HS-5 (cell line): ENCODE data around the gene FAM193A.
"Not testable (repeated sequence)": the region's sequence is repeated elsewhere in the genome, so short reads cannot be mapped to it uniquely, and the experiment has no call there.

Experiments
- DNase-seq: peaks from one replicate; pipeline ENCODE4 v3.0.0-alpha.2; 2012; ENCODE audit warnings: low read depth

Gene FAM193A

DNA sequence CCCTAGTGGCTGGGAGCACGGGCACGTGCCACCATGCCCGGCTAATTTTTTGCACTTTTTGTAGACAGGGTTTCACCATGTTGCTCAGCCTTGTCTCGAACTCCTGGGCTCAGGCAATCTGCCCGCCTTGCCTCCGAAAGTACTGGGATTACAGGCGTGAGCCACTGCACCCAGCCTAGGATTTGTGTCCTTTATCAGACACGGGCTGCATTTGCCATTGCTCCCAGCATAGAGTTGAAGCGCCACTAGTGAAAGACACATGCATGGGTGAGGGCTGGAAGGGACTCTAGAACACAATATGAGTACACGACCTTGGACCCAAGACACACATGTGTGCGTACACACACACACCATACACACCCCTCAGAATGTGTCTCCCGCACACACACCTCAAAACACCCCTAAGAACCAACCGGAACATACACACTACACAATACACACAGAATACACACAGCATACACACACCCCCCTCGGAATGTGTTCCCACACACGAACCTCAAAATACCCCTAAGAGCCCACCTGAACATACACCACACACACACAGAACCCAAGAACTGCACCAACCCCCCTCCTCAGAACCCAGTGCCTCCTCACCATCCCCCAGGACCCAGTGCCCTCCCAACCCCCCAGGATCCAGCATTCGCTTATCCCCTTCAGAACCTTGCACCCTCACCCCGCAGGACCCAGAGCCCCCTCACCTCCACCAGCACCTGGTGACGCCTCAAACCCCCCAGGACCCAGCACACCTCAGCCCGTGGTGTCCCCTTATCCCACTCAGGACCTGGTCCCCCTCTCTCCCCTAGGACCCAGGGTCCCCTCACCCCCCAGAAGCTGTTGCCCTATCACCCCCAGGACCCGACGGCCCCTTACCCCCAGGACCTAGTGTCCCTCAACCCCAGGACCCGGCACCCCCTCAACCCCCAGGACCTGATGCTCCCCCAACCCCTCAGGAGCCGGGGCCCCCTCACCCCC lies 218.7 kb downstream of the FAM193A start:
- DNase-seq = no peak

DNA sequence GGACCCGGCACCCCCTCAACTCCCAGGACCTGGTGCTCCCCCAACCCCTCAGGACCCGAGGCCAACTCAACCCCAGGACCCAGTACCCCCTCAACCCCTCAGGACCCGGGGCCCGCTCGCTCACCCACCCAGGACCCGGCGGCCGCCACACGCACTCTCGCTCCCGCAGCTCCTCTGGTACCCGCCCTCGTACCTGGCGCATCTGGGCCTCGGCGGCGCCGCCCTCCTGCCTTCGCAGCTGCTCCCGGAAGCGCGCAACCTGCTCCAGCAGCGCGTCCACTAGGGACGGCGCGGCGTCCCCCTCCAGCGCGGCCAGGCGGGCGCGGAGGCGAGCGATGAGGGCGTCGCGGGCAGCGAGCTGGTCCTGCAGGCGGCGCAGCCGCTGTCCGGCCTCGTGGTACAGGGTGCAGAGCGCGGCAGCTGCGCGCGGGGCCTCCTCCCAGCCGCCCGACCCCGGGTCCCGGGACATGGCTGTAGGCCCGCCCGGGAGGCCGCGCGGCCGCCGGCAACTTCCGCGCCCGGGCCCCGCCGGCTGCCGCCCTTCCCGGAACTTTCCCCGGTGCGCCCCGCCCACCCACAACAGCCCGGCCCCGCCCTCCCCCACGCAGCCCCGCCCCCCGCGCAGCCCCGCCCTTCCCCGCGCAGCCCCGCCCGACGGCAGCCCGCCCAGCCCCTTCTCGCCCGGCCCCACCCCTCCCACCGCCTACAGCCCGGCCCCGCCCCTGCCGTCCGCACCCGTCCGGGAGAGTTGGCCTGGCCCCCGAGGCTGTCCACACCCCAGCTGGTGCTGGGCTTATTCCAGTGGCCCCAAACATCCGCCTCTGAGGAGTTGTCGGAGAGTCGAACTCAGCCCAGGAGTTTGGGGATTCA lies 219.6 kb downstream of the FAM193A start, which contains the start of gene TNIP2:
Gene TNIP2, minus strand, starts transcription at position 516 of the 870 bp plus-strand sequence. Its CDS starts 47 bp downstream, at position 469.
- peak; percentile 24 for DNase-seq

DNA sequence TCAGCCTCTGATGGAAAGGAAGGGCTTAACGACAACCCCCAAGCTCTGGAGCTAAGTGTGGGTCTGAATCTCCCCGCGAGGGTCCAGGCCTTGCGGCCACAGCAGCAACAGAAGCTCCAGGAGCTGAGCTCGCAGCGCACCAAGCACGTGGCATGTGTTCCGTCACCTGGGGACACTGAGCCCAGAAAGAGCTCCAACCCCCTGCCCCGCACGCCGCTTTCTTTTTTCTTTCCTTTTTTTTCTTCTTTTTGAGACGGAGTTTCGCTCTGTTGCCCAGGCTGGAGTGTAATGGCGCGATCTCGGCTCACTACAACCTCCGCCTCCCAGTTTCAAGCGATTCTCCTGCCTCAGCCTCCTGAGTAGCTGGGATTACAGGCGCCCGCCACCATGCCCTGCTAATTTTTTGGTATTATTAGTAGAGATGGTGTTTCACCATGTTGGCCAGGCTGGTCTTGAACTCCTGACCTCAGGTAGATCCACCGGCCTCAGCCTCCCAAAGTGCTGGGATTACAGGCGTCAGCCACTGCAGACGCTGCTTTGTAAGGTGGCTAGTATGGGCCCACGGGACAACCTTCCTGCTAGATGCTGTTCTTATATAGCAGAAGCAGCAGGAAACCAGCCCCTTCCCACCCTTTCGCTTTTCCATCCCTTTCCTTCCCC lies 220.4 kb downstream of the FAM193A start:
- no peak for DNase-seq

DNA sequence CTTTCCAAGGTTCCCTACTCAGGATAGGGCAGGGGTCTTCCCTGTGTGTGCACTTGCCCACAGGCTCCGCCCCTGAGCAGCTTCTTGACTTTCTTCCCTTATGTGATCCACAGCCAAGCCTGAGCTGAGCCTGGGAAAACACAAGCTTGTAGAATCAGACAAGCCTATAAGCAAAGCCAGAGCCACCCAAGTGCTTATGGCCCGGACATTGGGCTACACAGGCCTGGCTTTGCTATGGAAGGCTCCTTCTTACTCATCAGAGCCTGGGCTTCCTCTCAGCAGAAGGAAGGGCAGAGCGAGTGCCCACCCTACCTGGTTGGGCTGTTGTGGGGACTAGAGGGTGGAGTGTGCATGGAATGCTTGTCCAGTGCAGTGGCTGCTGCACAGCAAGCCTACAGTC lies 221.0 kb downstream of the FAM193A start:
- DNase-seq = no peak

DNA sequence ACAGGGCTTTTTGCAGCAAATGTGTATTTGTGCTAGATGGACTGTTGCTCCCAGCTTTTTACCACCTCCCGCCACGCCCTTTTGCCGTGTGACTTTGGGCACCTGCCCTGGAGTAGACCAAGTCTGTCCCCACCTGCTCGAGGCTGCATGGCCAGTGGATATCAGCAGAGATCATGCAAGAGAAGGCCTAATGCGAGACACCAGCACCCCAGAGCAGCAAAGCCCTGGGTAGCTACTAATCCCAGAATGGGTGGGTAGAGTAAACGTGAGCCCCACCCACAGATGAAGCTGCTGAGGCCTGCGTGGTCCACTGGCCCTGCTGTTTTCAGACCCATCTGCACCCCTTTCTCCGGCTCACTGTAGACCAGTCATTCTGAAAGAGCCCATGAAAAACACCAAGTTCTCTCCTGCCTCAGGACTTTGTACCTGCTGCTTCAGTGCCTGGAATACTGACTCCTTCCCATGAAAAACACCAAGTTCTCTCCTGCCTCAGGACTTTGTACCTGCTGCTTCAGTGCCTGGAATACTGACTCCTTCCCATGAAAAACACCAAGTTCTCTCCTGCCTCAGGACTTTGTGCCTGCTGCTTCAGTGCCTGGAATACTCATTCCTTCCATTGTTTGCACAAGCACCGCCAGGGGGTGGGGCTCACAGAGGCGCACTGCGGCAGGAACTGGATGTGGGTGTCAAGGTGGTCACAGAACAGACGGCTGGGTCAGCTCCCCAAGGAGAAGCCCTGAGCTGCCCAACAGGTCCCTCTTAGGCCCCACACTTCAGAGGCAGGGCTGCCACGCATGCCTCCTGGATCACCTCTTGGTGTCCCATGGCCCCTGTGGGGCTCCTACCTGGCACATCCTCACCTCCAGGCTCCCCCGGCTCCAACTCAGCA lies 224.8 kb downstream of the FAM193A start:
- DNase-seq = no peak

DNA sequence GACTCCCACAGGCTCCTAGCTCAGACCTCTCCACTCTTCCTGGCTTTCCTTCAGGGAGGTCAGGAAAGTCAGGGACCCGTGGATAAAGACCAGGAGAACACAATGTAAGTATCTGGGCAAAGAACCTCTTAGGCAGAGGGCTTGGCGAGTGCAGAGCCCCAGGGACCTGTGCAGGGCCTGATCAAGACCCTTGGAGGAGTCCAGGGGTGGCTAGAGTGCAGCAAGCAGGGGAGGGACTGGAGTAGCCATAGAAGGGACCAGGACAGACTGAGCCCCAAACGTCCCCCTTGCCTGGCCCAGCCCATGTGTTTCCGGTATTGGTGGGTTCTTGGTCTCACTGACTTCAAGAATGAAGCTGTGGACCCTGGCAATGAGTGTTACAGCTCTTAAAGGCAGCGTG lies 225.6 kb downstream of the FAM193A start:
- no peak for DNase-seq

DNA sequence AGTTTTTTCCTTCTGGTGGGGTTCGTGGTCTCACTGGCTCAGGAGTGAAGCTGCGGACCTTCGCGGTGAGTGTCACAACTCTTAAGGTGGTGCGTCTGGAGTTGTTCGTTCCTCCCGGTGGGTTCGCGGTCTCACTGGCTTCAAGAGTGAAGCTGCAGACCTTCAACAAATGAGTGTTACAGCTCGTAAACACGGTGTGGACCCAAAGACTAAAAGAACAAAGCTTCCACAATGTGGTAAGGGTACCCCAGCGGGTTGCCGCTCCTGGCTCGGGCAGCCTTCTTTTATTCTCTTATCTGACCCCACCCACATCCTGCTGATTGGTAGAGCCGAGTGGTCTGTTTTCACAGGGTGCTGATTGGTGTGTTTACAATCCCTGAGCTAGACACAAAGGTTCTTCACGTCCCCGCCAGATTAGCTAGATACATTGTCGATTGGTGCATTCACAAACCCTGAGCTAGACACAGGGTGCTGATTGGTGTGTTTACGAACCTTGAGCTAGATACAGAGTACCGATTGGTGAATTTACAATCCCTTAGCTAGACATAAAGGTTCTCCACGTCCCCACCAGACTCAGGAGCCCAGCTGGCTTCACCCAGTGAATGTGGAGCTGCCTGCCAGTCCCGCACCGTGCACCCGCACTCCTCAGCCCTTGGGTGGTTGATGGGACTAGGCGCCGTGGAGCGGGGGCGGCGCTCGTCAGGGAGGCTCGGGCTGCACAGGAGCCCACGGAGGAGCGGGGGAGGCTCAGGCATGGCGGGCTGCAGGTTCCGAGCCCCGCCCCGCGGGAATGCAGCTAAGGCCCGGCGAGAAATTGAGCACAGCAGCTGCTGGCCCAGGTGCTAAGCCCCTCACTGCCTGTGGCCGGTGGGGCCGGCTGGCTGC lies 226.3 kb downstream of the FAM193A start:
- DNase-seq = not testable (repeated sequence)

DNA sequence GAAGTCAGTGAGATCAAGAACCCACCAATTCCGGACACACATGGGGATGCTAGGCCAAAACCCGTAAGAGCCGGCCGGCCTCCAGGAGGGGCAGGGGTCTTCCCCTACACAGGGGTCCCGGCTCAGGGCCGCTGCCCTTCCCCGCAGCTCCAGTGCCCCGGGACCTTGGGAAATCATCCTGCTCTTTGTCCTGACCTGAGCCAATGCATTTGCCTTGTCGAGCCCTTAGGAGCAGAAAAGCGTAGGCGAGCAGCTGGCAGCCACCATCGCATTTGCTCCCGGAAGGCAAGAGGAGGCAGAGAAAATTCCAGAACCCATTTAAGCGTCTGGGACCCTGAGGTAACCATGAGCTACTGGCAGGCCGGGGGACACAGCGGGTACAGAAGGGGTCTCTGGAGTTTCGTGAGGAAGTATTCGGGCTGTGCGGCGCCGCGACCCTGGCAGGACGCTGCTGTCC lies 227.1 kb downstream of the FAM193A start:
- no peak for DNase-seq

DNA sequence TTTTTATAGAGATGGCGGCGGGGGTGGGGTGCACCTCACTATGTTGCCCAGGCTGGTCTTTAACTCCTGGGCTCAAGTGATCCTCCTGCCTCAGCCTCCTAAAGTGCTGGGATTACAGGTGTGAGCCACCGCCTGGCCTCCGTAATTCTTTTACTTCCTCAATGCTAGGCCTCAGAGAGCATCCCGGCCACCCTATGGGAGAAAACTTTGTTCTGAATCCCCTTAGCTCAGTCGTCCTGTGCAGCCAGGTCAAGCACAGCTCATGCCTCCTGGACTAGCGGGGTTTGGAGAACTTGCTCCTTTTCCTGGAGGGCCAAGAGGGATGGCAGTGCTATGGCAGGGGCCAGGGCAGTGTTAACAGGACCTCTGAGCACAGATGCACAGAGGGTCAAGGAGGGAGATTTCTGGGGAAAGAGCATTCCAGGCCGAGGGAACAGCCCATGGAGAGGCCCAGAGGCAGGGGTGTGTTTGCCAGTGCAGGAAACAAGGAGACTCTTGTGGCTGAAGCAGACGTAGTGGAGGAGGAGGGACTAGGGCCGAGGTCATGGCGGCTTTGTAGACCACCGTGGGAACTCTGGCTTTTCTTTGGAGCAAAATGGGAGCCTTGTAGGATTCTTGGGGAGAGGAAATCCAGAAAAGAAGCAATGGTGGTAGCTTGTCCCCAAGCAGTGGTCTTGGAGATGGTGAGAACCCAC lies 229.5 kb downstream of the FAM193A start:
- no peak for DNase-seq

DNA sequence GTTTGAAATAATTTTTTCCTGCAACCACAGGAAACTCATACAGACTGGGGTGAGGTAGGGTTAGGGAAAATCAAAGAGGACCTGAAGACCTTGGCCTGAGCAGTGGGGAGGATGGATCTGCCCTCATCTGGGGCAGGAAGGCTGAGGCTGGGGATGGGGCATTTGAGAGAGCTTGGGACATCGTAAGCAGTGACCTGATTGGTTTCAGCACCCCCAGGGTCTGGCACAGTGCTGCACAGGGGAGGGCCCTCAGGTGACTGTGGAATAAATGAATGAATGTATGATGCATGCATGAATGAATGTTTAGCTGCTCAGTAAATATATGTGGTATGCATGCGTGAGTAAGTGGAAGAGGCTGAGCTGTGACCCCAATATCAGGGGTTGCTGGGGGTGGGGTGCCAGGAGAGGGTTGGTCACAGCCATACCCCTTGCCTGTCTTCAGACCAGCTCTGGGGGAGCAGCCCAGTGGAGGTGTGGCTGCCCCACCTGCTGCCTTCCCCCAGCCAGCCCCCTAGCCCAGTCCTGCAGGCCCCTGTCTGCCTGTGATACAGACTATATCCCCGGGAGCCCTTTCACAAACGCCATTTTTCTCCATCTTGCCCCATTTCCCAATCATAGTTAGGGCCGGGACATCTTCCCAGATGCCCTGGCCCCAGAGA lies 230.7 kb downstream of the FAM193A start:
- DNase-seq = no peak

DNA sequence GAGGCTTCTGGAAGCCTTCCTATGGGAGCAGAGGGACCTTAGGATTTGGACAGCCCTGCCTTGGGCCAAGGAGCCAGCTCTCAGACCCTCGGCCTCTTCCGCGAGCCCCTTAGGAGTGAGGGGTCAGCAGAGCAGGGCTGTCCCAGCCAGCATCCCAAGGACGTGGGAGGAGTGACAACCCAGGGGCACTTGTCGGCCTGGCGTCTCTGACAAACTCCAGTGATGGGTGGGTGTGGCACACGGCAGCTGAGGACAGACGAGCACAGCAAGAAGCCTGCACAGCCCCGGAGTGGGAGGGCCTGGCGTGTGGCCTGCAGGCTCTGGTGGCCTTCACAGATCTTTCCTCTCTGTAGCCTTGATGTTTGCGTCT lies 231.2 kb downstream of the FAM193A start:
- no peak for DNase-seq

DNA sequence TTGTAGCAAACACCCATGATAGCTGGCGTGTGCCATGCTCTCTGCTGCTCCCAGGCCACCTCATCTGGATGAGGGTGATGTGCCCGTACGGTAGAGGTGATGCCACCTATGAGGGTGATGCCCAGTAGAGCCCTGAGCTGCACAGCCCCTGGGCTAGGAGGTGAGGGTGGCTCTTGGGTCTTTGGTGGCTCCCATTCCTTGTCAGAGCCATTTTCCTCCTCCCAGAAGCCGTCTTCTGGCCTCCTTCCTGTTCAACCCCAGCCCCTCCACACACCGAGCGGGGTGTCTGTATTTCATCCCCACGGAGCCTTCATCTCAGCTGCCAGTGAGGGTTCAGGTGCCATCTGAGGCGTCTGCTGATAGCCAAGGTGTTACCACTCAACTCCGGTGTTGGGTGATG lies 231.7 kb downstream of the FAM193A start:
- DNase-seq = no peak

DNA sequence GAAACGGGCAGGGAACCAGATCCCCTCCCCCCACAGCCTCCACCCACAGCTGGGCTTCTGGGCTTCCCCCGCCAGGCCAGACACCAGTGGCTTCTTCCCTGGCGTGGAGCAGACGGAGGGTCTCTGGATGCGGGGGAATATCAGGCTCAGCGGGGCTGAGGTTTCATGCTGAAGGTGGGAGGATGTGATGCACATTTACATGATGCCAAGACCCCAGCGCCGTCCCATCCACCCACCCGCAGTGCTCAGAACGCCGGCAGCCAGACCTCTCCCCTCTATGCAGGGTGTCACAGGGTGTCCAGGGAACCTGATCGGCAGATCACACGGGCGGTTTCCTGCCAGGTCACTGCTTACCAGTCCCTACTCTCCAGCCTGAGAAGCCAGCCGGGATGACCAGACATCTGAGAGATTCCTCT lies 232.5 kb downstream of the FAM193A start:
- DNase-seq = no peak

DNA sequence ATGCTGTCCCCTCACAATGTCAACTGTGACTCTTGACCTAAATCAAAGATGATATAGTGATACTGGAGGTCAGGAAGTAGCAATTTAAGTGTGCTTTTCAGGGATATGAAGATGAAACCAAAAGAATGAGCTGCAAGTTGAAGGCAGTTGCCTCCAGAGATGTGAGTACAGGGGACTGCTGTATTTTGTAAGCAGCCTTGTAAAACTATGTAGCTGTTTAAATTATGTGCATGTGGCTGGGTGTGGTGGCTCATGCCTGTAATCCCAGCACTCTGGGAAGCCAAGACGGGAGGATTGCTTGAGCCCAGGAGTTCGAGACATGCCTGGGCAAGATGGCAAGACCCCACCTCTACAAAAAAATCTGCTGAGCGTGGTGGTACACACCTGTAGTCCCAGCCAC lies 234.8 kb downstream of the FAM193A start:
- no peak for DNase-seq

DNA sequence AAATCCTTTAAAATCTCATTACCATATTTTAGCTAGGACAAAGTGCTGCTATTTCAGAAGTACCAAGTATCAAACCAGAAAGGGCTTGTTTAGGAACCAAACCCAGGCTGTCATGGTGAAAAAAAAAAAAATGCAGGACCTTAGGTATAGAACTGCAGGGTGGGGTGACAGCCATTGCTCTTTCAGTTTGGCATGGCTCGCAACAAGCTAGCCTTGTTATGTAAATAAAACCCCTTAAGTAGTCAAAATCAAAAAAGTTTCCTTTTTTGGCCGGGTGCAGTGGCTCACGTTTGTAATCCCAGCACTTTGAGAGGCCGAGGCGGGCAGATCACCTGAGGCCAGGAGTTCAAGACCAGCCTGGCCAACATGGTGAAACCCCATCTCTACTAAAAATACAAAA lies 244.2 kb downstream of the FAM193A start:
- not testable (repeated sequence) for DNase-seq

DNA sequence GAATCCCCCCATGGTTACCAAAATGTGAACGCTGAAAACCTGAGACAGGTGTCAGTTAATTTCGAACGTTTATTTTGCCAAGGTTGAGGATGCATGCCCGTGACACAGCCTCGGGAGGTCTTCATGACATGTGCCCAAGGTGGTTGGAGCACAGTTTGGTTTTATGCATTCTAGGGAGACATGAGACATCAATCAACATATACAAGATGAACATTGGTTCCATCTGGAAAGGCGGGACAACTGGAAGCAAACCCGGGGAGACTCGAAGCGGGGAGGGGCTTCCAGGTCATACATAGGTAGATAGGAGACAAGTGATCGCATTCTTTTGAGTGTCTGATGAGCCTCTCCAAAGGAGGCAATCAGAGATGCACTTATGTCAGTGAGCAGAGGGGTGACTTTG lies 245.5 kb downstream of the FAM193A start:
- DNase-seq = no peak
